ENCODE data around the gene TSPAN16.

- TF ChIP-seq, protein P1, sequence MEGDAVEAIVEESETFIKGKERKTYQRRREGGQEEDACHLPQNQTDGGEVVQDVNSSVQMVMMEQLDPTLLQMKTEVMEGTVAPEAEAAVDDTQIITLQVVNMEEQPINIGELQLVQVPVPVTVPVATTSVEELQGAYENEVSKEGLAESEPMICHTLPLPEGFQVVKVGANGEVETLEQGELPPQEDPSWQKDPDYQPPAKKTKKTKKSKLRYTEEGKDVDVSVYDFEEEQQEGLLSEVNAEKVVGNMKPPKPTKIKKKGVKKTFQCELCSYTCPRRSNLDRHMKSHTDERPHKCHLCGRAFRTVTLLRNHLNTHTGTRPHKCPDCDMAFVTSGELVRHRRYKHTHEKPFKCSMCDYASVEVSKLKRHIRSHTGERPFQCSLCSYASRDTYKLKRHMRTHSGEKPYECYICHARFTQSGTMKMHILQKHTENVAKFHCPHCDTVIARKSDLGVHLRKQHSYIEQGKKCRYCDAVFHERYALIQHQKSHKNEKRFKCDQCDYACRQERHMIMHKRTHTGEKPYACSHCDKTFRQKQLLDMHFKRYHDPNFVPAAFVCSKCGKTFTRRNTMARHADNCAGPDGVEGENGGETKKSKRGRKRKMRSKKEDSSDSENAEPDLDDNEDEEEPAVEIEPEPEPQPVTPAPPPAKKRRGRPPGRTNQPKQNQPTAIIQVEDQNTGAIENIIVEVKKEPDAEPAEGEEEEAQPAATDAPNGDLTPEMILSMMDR (conservative IDR thresholded peaks at IDR 0.05; ENCODE audit: low read length) = no peak
- TF ChIP-seq EZH2phosphoT487 (IDR thresholded peaks at IDR 0.05; ENCODE audit: borderline replicate concordance) = no peak
These were observed 16.3 kb upstream of the TSPAN16 start for GRCh38 chr19:11279505-11280236.

Data from Loucy (cell line).